OCI-LY1 (cell line): ENCODE measurements around the gene IQCB1.
"Not testable (repeated sequence)": the region's sequence is repeated elsewhere in the genome, so short reads cannot be mapped to it uniquely, and the experiment has no call there.

Experiments
- H2AFZ ChIP-seq: fragments of 200-600 bp; sonication (generic), shearing (Covaris generic); 2 replicates; pipeline ENCODE4 v1.6.0; 2014; ENCODE audit warnings: antibody characterized with exemption, mild to moderate bottlenecking, low read length
- H3F3A ChIP-seq: fragments of 200-600 bp; sonication (generic), shearing (Covaris generic); 2 replicates; pipeline ENCODE4 v1.6.0; 2014; ENCODE audit warnings: mild to moderate bottlenecking, antibody characterized with exemption, low read length, moderate library complexity; ENCODE audit not compliant: insufficient read depth
- H3K27ac ChIP-seq: fragments of 200-600 bp; sonication (generic); 2 replicates; pipeline ENCODE4 v1.5.1; 2014; ENCODE audit warnings: low read length, mixed run types, mild to moderate bottlenecking, low read depth; ENCODE audit not compliant: poor library complexity, severe bottlenecking
- H3K27me3 ChIP-seq: fragments of 200-600 bp; sonication (generic); 2 replicates; pipeline ENCODE4 v1.6.0; 2014; ENCODE audit warnings: antibody characterized with exemption, mild to moderate bottlenecking, low read length, moderate library complexity; ENCODE audit not compliant: insufficient read depth
- H3K36me3 ChIP-seq: fragments of 200-600 bp; sonication (generic); 2 replicates; pipeline ENCODE4 v1.6.1; 2014; ENCODE audit warnings: mild to moderate bottlenecking, antibody characterized with exemption, low read length, moderate library complexity, mixed read lengths; ENCODE audit not compliant: insufficient read depth
- H3K4me1 ChIP-seq: fragments of 200-600 bp; sonication (generic); 2 replicates; pipeline ENCODE4 v1.5.1; 2014; ENCODE audit warnings: mild to moderate bottlenecking, low read length, moderate library complexity; ENCODE audit not compliant: insufficient read depth, severe bottlenecking
- H3K4me2 ChIP-seq: fragments of 200-600 bp; sonication (generic), shearing (Covaris generic); 2 replicates; pipeline ENCODE4 v1.6.1; 2014; ENCODE audit warnings: low read length
- H3K4me3 ChIP-seq: fragments of 200-600 bp; sonication (generic); 2 replicates; pipeline ENCODE4 v1.5.1; 2014; ENCODE audit warnings: low read length, low read depth, mild to moderate bottlenecking, mixed read lengths; ENCODE audit not compliant: poor library complexity, severe bottlenecking
- H3K79me2 ChIP-seq: fragments of 200-600 bp; shearing (Covaris generic); 2 replicates; pipeline ENCODE4 v1.6.1; 2016; ENCODE audit warnings: mixed run types, low read length, mixed read lengths; ENCODE audit not compliant: insufficient read depth
- H3K9ac ChIP-seq: fragments of 200-600 bp; sonication (generic), shearing (Covaris generic); 2 replicates; pipeline ENCODE4 v1.6.1; 2014; ENCODE audit warnings: mild to moderate bottlenecking, low read length, mixed read lengths
- H3K9me2 ChIP-seq: fragments of 200-600 bp; sonication (generic), shearing (Covaris generic); 2 replicates; pipeline ENCODE4 v1.6.1; 2014; ENCODE audit warnings: low read depth, mild to moderate bottlenecking, low read length, mixed read lengths
- H3K9me3 ChIP-seq: fragments of 200-600 bp; shearing (Covaris generic); 2 replicates; pipeline ENCODE4 v1.6.1; 2014; ENCODE audit warnings: low read length, mixed read lengths
- H4K20me1 ChIP-seq: fragments of 200-600 bp; sonication (generic), shearing (Covaris generic); 2 replicates; pipeline ENCODE4 v1.6.0; 2016; ENCODE audit warnings: mild to moderate bottlenecking, low read length; ENCODE audit not compliant: insufficient read depth
- CTCF ChIP-seq: fragments of 200-600 bp; sonication (generic), shearing (Covaris generic); IDR thresholded peaks from 2 replicates; pipeline ENCODE4 v1.5.1; 2017; ENCODE audit warnings: mild to moderate bottlenecking, antibody characterized with exemption, low read length, moderate library complexity, mixed read lengths
- EZH2 ChIP-seq: fragments of 200-600 bp; sonication (generic), shearing (Covaris generic); IDR thresholded peaks from 2 replicates; pipeline ENCODE4 v1.8.0; 2017; ENCODE audit warnings: borderline replicate concordance, mixed run types, mild to moderate bottlenecking, antibody characterized with exemption, low read length, moderate library complexity, mixed read lengths

Gene IQCB1

GRCh38 chr3:121863801-121864200 is 28.9 kb upstream of the IQCB1 start:
- Histone ChIP-seq H3K9ac (no peak overlapping the region), H3K9me3 (no peaks in the 10 kb centered on the region), H3K4me2 (no peak overlapping the region), H3K27me3 (no peaks in the 10 kb centered on the region), H3K79me2 (no peaks in the 10 kb centered on the region), H3K36me3 (peaks cover 43% of the 10 kb centered on the region), H3K9me2 (no peaks in the 10 kb centered on the region), H3K4me1 (no peaks in the 10 kb centered on the region), H3K27ac (no peak overlapping the region), H4K20me1 (no peaks in the 10 kb centered on the region), H3K4me3 (no peak overlapping the region), H2AFZ (no peak overlapping the region), H3F3A (no peaks in the 10 kb centered on the region)
- TF ChIP-seq CTCF (no peak), EZH2 (no peak)

GRCh38 chr3:121863247-121863646 is 28.4 kb upstream of the IQCB1 start:
- not testable (repeated sequence) for H3K27ac ChIP-seq, H4K20me1 ChIP-seq, H3K9me3 ChIP-seq, H3F3A ChIP-seq, H3K27me3 ChIP-seq, H2AFZ ChIP-seq, H3K9ac ChIP-seq, H3K9me2 ChIP-seq, H3K79me2 ChIP-seq, H3K4me1 ChIP-seq, H3K4me2 ChIP-seq, H3K4me3 ChIP-seq
- peaks cover 44% of the 10 kb centered on the region for H3K36me3 ChIP-seq

GRCh38 chr3:121857778-121858177 is 22.9 kb upstream of the IQCB1 start:
- H3K9me3 ChIP-seq, H3F3A ChIP-seq, H4K20me1 ChIP-seq, H3K79me2 ChIP-seq, H3K27me3 ChIP-seq, H2AFZ ChIP-seq, H3K4me3 ChIP-seq, H3K9me2 ChIP-seq, H3K4me2 ChIP-seq, H3K4me1 ChIP-seq, H3K27ac ChIP-seq, H3K9ac ChIP-seq: not testable (repeated sequence)
- peaks cover 34% of the 10 kb centered on the region for H3K36me3 ChIP-seq

- no peaks in the 10 kb centered on the region for H3K9me2 ChIP-seq
- H3K27me3 ChIP-seq = no peaks in the 10 kb centered on the region
- no peak overlapping the region for H2AFZ ChIP-seq
- no peaks in the 10 kb centered on the region for H4K20me1 ChIP-seq
- H3K4me1 ChIP-seq = no peaks in the 10 kb centered on the region
- TF ChIP-seq EZH2 (no peak), CTCF (peak; percentile 75)
- no peak overlapping the region for H3K27ac ChIP-seq
- H3K36me3 ChIP-seq = peaks cover 39% of the 10 kb centered on the region
- peaks cover 7% of the 10 kb centered on the region; the same call in 1 of the 2 replicates for H3K79me2 ChIP-seq
- no peaks in the 10 kb centered on the region for H3F3A ChIP-seq
- no peak overlapping the region for H3K4me2 ChIP-seq
- H3K9ac ChIP-seq = no peak overlapping the region
- H3K4me3 ChIP-seq = no peak overlapping the region
- H3K9me3 ChIP-seq = no peaks in the 10 kb centered on the region
Observed at GRCh38 chr3:121855555-121855954, 20.7 kb upstream of the IQCB1 start.
